Lung (tissue), 12 donors: Measurements from ENCODE around the gene UBE2F. TPM values are rescaled to one million over a fixed set of nuclear protein-coding genes. Genes with fewer than 3 reads are reported as not detected.

Experiments used
- ATAC-seq: fragments of 200-7000 bp; cut with Tn5 transposase; one replicate; pipeline ENCODE4 v1.9.1; 2020; ENCODE audit warnings: moderate number of reproducible peaks; ENCODE audit not compliant: insufficient read depth, low FRiP score
- DNase-seq, 3 donors: peaks; one replicate each; pipeline ENCODE4 v3.0.0-alpha.2; 2013 to 2017
- H3K27ac ChIP-seq, 2 donors: one replicate each; pipeline ENCODE4 v1.5.1; 2013; ENCODE audit warnings: mild to moderate bottlenecking in 2 of 2, moderate library complexity in 2 of 2, control low read depth in 1 of 2, inconsistent platforms in 1 of 2, low read depth in 1 of 2, low read length in 1 of 2
- H3K27me3 ChIP-seq, 3 donors: one replicate each; pipeline ENCODE4 v1.5.1; 2013; ENCODE audit warnings: low read length in 2 of 3; ENCODE audit not compliant: control insufficient read depth in 3 of 3, insufficient read depth in 3 of 3
- H3K36me3 ChIP-seq, 4 donors: one replicate each; pipeline ENCODE4 v1.5.1; 2013; ENCODE audit warnings: low read length in 4 of 4, mild to moderate bottlenecking in 1 of 4, moderate library complexity in 1 of 4; ENCODE audit not compliant: control insufficient read depth in 4 of 4, insufficient read depth in 4 of 4
- H3K4me1 ChIP-seq, 5 donors: one replicate each; pipeline ENCODE4 v1.5.1; 2013; ENCODE audit warnings: low read length in 5 of 5, mild to moderate bottlenecking in 2 of 5, moderate library complexity in 1 of 5; ENCODE audit not compliant: control insufficient read depth in 5 of 5, insufficient read depth in 5 of 5
- H3K4me3 ChIP-seq: one replicate; pipeline ENCODE4 v1.5.1; 2013; ENCODE audit warnings: mild to moderate bottlenecking, control low read depth, moderate library complexity
- H3K9ac ChIP-seq, 2 donors: one replicate each; pipeline ENCODE4 v1.5.1; 2013; ENCODE audit warnings: low read length in 2 of 2, control low read depth in 1 of 2; ENCODE audit not compliant: insufficient read depth in 1 of 2
- H3K9me3 ChIP-seq, 4 donors: one replicate each; pipeline ENCODE4 v1.5.1; 2013; ENCODE audit warnings: low read length in 3 of 4, mild to moderate bottlenecking in 1 of 4, moderate library complexity in 1 of 4; ENCODE audit not compliant: control insufficient read depth in 4 of 4, insufficient read depth in 3 of 4
- CTCF ChIP-seq: IDR thresholded peaks from 2 replicates; pipeline ENCODE4 v1.5.1; 2012; ENCODE audit warnings: mild to moderate bottlenecking; ENCODE audit errors: control extremely low read depth, extremely low read depth
- WGBS, 2 donors: extraction: QIAGEN DNeasy Blood & Tissue Kit; methylation state at CpG; one replicate each; pipeline ENCODE4 v1.1.7; 2013; 5-methylcytosine and 5-hydroxymethylcytosine counted together
- polyA plus RNA-seq, 2 donors: library from polyadenylated mRNA; stranded (reverse); fragments of 200-250 nt; gene quantifications; one replicate each; pipeline ENCODE4 v1.2.1, GENCODE V29; 2013
- total RNA-seq, 2 donors: library from RNA; depleted of rRNA in 1 of 2; stranded (reverse); fragments of >200 nt in 1 of 2; gene quantifications; one replicate each; pipeline ENCODE4 v1.2.1, GENCODE V29; 2014 to 2021
- donor health status: control.
- donor health status: control.
- donor health status: Bipolar disorder and iron deficiency.
- donor health status: healthy.
- donor health status: DM: yes; HTN: yes; CAD: no.

Gene UBE2F
- total and polyA plus RNA-seq, 4 donors, result 30.3 to 63.3 (median 46.8) TPM

GRCh38 chr2:238015705-238016104 is 48.9 kb downstream of the UBE2F start:
- TF ChIP-seq CTCF, result no peak
- Histone ChIP-seq H3K4me3 (no peak overlapping the region), H3K27me3 (no peaks in the 10 kb centered on the region), H3K36me3 (peaks cover 0 to 13% (median 1%) of the 10 kb centered on the region in 4 donors), H3K9me3 (no peaks in the 10 kb centered on the region), H3K27ac (no peak overlapping the region), H3K4me1 (no peaks in the 10 kb centered on the region), H3K9ac (no peak overlapping the region)
- DNase-seq, result no peak
- ATAC-seq, result no peak
- 96 to 100% methylated on average over 4 of the region's 4 CpGs for WGBS, 2 donors

- Histone ChIP-seq H3K27ac (no peak overlapping the region), H3K27me3 (no peaks in the 10 kb centered on the region), H3K9me3 (no peaks in the 10 kb centered on the region), H3K4me3 (no peak overlapping the region), H3K4me1 (no peaks in the 10 kb centered on the region), H3K9ac (no peak overlapping the region), H3K36me3 (peaks cover 0 to 11% (median 1%) of the 10 kb centered on the region in 4 donors)
- no peak for TF ChIP-seq CTCF
- DNase-seq (peak in 2 of 3 donors; percentile 3 to 28), ATAC-seq (no peak)
- 77 to 93% methylated on average over 8 of the region's 8 CpGs for WGBS, 2 donors
Measured at GRCh38 chr2:238016526-238016925, 49.7 kb downstream of the UBE2F start.

- no peak for ATAC-seq
Measured at GRCh38 chr2:238019962-238020361, 53.1 kb downstream of the UBE2F start.

More at GRCh38 chr2:238019962-238020361, 53.1 kb downstream of the UBE2F start:
- H3K27me3 ChIP-seq, result no peaks in the 10 kb centered on the region
- no peaks in the 10 kb centered on the region for H3K4me1 ChIP-seq
- no peak overlapping the region for H3K27ac ChIP-seq
- 94 to 95% methylated on average over 2 of the region's 2 CpGs for WGBS, 2 donors
- H3K9me3 ChIP-seq, result no peaks in the 10 kb centered on the region
- H3K36me3 ChIP-seq, result peaks cover 0 to 5% (median 1%) of the 10 kb centered on the region in 4 donors
- DNase-seq, result no peak
- H3K9ac ChIP-seq, result no peak overlapping the region
- no peak for TF ChIP-seq CTCF
- H3K4me3 ChIP-seq, result no peak overlapping the region
